Right lobe of liver (tissue), 6 donors: Measurements from ENCODE around the gene IMPDH2. TPM values are rescaled to one million over a fixed set of nuclear protein-coding genes. Genes with fewer than 3 reads are reported as not detected.

ENCODE experiments used
- ATAC-seq, 4 donors: fragments of 200-7000 bp; cut with Tn5 transposase; one replicate each; pipeline ENCODE4 v1.9.1; 2020; ENCODE audit warnings: mild to moderate bottlenecking in 4 of 4, moderate library complexity in 4 of 4
- DNase-seq, 3 donors: peaks; one replicate each; pipeline ENCODE4 v3.0.0-alpha.2; 2020
- H3K27ac ChIP-seq, 3 donors: fragments of 200-600 bp; one replicate each; pipeline ENCODE4 v1.8.0; 2022
- H3K27me3 ChIP-seq, 2 donors: fragments of 200-600 bp; one replicate each; pipeline ENCODE4 v1.8.0; 2022
- H3K36me3 ChIP-seq, 4 donors: fragments of 200-600 bp; sonication (generic) in 1 of 4; one replicate each; pipeline versions ENCODE4 v1.5.1 to v1.8.0; 2017 to 2022; ENCODE audit warnings: control low read depth in 1 of 4
- H3K4me1 ChIP-seq, 4 donors: fragments of 200-600 bp; sonication (generic) in 1 of 4; one replicate each; pipeline versions ENCODE4 v1.5.1 to v1.8.0; 2017 to 2022; ENCODE audit warnings: control low read depth in 1 of 4
- H3K4me3 ChIP-seq, 3 donors: fragments of 200-600 bp; one replicate each; pipeline ENCODE4 v1.8.0; 2022
- H3K9me3 ChIP-seq, 4 donors: fragments of 200-600 bp; sonication (generic) in 1 of 4; one replicate each; pipeline versions ENCODE4 v1.5.1 to v1.8.0; 2017 to 2022; ENCODE audit warnings: control low read depth in 1 of 4
- CTCF ChIP-seq, 4 donors: fragments of 200-600 bp in 3 of 4; fragments of 450-650 bp in 1 of 4; IDR thresholded peaks; one replicate each; pipeline versions ENCODE4 v1.5.1 to v1.8.0; 2016 to 2022; ENCODE audit warnings: antibody characterized with exemption in 4 of 4, mild to moderate bottlenecking in 2 of 4
- POLR2A ChIP-seq: fragments of 450-650 bp; IDR thresholded peaks from one replicate; pipeline ENCODE4 v1.6.1; 2017; ENCODE audit warnings: antibody characterized with exemption, mild to moderate bottlenecking
- WGBS: methylation state at CpG from one replicate; pipeline ENCODE4 v1.1.6; 2018; ENCODE audit warnings: low coverage, low lambda C conversion rate; ENCODE audit not compliant: insufficient coverage; ENCODE audit errors: missing lambda C conversion rate; 5-methylcytosine and 5-hydroxymethylcytosine counted together
- intact Hi-C, 2 donors: fragments of 100-400 bp; cut with DNase I; formaldehyde crosslinking; loops; one replicate each; pipeline versions ENCODE4 v1.11.2 to v1.14.1; 2022
- total RNA-seq, 6 experiments: library from RNA; depleted of rRNA in 2 of 6; stranded (reverse); fragments of >200 nt in 2 of 6; fragmentation: NEBNext Ultra II Directional in 3 of 6; extraction: Animal tissue kit (Norgen Biotek cat#: 25700) in 3 of 6; gene quantifications; one replicate each; pipeline versions ENCODE4 v1.1.0 to v1.2.4, GENCODE V29; 2016 to 2023
- donor health status: DM: no; HTN: yes; CAD: no.
- donor health status: DM: no; HTN: no; CAD: no.
- donor health status: DM: no; HTN: no; CAD: no.
- donor health status: DM: no; HTN: yes; CAD: no.
- donor health status: DM: no; HTN: yes; CAD: no.

Gene IMPDH2
- total RNA-seq, 6 experiments from 2014 or later = 32.0 to 57.3 (median 39.0) TPM

- no peak for DNase-seq
- no peaks in the 10 kb centered on the region for H3K9me3 ChIP-seq
- intact Hi-C loops = no loop called here
- peaks cover 0 to 29% (median 11%) of the 10 kb centered on the region in 4 donors for H3K4me1 ChIP-seq
- H3K27ac ChIP-seq = peak overlapping the region; percentile 83 to 91 (median 86)
- TF ChIP-seq CTCF (IDR thresholded peaks at IDR 0.05) = no peak
- TF ChIP-seq POLR2A = no peak
- peak in 3 of 4 donors; percentile 0 to 4 (median 1) for ATAC-seq
- H3K27me3 ChIP-seq = no peaks in the 10 kb centered on the region
- WGBS = no CpG with 5 or more reads among the region's 32 CpGs
- peak overlapping the region; percentile 65 to 94 (median 77) for H3K4me3 ChIP-seq
- peaks cover 0 to under 1% (median 0%) of the 10 kb centered on the region in 4 donors for H3K36me3 ChIP-seq
Measured at GRCh38 chr3:49006408-49007067, 22.7 kb downstream of the IMPDH2 start.

GRCh38 chr3:49005998-49006397 is 23.2 kb downstream of the IMPDH2 start:
- no peaks in the 10 kb centered on the region for H3K27me3 ChIP-seq
- no peaks in the 10 kb centered on the region for H3K36me3 ChIP-seq
- H3K4me3 ChIP-seq = peak overlapping the region; percentile 65 to 94 (median 77)
- ATAC-seq = no peak
- DNase-seq = no peak
- TF ChIP-seq CTCF (IDR thresholded peaks at IDR 0.05) (no peak), POLR2A (no peak)
- H3K9me3 ChIP-seq = no peaks in the 10 kb centered on the region
- 71% methylated on average over 1 of the region's 5 CpGs for WGBS
- intact Hi-C loops = no loop called here
- peaks cover 0 to 29% (median 11%) of the 10 kb centered on the region in 4 donors for H3K4me1 ChIP-seq
- H3K27ac ChIP-seq = peak overlapping the region in 1 of 3 donors; percentile 83

GRCh38 chr3:49005303-49005680 is 23.9 kb downstream of the IMPDH2 start:
- H3K27ac ChIP-seq = peak overlapping the region in 1 of 3 donors; percentile 57
- WGBS = 100% methylated on average over 2 of the region's 3 CpGs
- no peaks in the 10 kb centered on the region for H3K36me3 ChIP-seq
- H3K4me1 ChIP-seq = peaks cover 0 to 29% (median 11%) of the 10 kb centered on the region in 4 donors
- TF ChIP-seq CTCF (IDR thresholded peaks at IDR 0.05) (no peak), POLR2A (no peak)
- intact Hi-C loops = no loop called here
- DNase-seq (no peak), ATAC-seq (no peak)
- no peaks in the 10 kb centered on the region for H3K27me3 ChIP-seq
- no peaks in the 10 kb centered on the region for H3K9me3 ChIP-seq
- no peak overlapping the region for H3K4me3 ChIP-seq

DNA sequence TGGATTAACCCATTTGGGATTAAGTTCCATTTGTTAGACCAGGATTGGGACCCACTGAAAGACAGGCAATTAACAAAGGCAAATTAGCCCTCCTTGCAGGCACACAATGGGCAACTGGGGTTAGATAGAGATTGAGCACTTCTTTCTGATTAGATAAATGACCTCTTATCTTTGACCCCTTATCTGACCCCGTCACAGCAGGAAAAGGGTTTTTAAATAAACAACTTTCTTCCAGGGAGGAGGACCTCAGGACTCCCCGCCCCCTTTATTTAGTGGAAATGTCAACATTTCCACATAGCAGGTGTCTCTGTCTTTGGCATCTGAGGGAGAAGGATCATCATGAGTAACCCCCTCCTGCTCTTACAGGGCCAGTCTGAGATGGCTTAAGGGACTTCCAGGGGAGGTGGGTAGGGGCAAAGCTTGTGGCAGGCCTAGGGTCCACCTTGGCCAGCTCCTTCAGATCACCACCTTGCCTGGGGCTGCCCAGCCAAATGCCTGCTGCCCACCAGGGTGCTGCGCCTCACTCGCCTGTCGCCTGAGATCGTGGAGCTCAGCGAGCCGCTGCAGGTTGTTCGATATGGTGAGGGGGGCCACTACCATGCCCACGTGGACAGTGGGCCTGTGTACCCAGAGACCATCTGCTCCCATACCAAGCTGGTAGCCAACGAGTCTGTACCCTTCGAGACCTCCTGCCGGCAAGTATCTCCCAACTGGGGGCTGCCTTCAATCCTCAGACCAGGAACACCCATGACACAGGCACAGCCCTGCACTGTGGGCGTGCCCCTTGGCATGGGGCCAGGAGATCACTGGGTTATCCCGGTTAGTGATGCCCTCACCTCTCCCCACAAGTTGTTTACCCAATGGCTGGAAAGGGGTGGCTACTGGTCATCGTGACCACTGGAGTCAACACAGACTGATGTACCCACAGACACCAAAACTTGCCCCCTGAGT is 24.6 kb downstream of the IMPDH2 start:
- no peaks in the 10 kb centered on the region for H3K36me3 ChIP-seq
- peak overlapping the region in 1 of 3 donors; percentile 57 for H3K27ac ChIP-seq
- ATAC-seq = peak in 3 of 4 donors; percentile 1 to 29 (median 24)
- DNase-seq = peak; percentile 70 to 81 (median 80)
- H3K4me1 ChIP-seq = peaks cover 0 to 29% (median 11%) of the 10 kb centered on the region in 4 donors
- intact Hi-C loops = no loop called here
- no peaks in the 10 kb centered on the region for H3K9me3 ChIP-seq
- no peaks in the 10 kb centered on the region for H3K27me3 ChIP-seq
- H3K4me3 ChIP-seq = no peak overlapping the region
- WGBS = 35% methylated on average over 3 of the region's 16 CpGs
- TF ChIP-seq CTCF (IDR thresholded peaks at IDR 0.05) = no peak
- no peak for TF ChIP-seq POLR2A
